CD4-positive, alpha-beta T cell (primary cell): ENCODE results near the gene TBC1D2B. TPM values are rescaled to one million over a fixed set of nuclear protein-coding genes. Genes with fewer than 3 reads are reported as not detected.

ENCODE experiments used
- ATAC-seq: fragments of 200-7000 bp; cut with Tn5 transposase; one replicate; pipeline ENCODE4 v1.10.0; 2022; ENCODE audit warnings: mild to moderate bottlenecking; ENCODE audit not compliant: poor library complexity
- CTCF ChIA-PET: fragments of 350-600 bp; sonication (Branson Sonifier 250); formaldehyde crosslinking; loops from one replicate; lab custom pipeline; 2021; ENCODE audit warnings: antibody characterized with exemption, inconsistent platforms; lab: Charles Lee
- POLR2A ChIA-PET: fragments of 350-600 bp; sonication (Branson Sonifier 250); formaldehyde crosslinking; loops from one replicate; lab custom pipeline; 2021; ENCODE audit warnings: antibody characterized with exemption, inconsistent platforms; lab: Charles Lee
- DNase-seq, 14 experiments: peaks; one replicate each; pipeline ENCODE4 v3.0.0-alpha.2; 2013 to 2020; ENCODE audit warnings: mixed read lengths in 2 of 14
- H3K27ac ChIP-seq, 2 donors: one replicate each; pipeline versions ENCODE4 v1.5.1 to v1.7.0; 2013; ENCODE audit warnings: low read length in 2 of 2, low read depth in 1 of 2, mild to moderate bottlenecking in 1 of 2
- H3K27me3 ChIP-seq, 2 experiments: 1 replicate in 1 of 2; 2 replicates in 1 of 2; pipeline versions ENCODE4 v1.6.1 to v1.7.0; 2013; ENCODE audit warnings: low read length in 2 of 2, control low read depth in 1 of 2, mild to moderate bottlenecking in 1 of 2, moderate library complexity in 1 of 2; ENCODE audit not compliant: insufficient read depth in 2 of 2, control insufficient read depth in 1 of 2
- H3K36me3 ChIP-seq: one replicate; pipeline ENCODE4 v1.6.1; 2013; ENCODE audit warnings: low read length, control low read depth; ENCODE audit not compliant: insufficient read depth
- H3K4me1 ChIP-seq: one replicate; pipeline ENCODE4 v1.6.1; 2013; ENCODE audit warnings: low read length, control low read depth; ENCODE audit not compliant: insufficient read depth
- H3K4me3 ChIP-seq: one replicate; pipeline ENCODE4 v1.5.1; 2013; ENCODE audit warnings: mild to moderate bottlenecking, low read length, moderate library complexity
- H3K9me3 ChIP-seq, 2 experiments: 1 replicate in 1 of 2; 2 replicates in 1 of 2; pipeline versions ENCODE4 v1.6.1 to v1.7.0; 2013; ENCODE audit warnings: low read length in 2 of 2, mild to moderate bottlenecking in 2 of 2, control low read depth in 1 of 2, moderate library complexity in 1 of 2; ENCODE audit not compliant: control insufficient read depth in 1 of 2, insufficient read depth in 1 of 2
- H3K27ac Mint-ChIP-seq: one replicate; pipeline ENCODE4 v1.8.0; 2020; ENCODE audit warnings: mixed read lengths
- H3K27me3 Mint-ChIP-seq: one replicate; pipeline ENCODE4 v1.8.0; 2021; ENCODE audit warnings: mixed read lengths
- H3K36me3 Mint-ChIP-seq: one replicate; pipeline ENCODE4 v1.8.0; 2021; ENCODE audit warnings: low read depth, mixed read lengths
- H3K4me1 Mint-ChIP-seq: one replicate; pipeline ENCODE4 v1.8.0; 2021; ENCODE audit warnings: low read depth, mixed read lengths
- H3K4me3 Mint-ChIP-seq: one replicate; pipeline ENCODE4 v1.8.0; 2020; ENCODE audit warnings: mild to moderate bottlenecking, mixed read lengths
- H3K9me3 Mint-ChIP-seq: one replicate; pipeline ENCODE4 v1.8.0; 2020; ENCODE audit warnings: mixed read lengths
- CTCF ChIP-seq: fragments of 200-600 bp; IDR thresholded peaks from one replicate; pipeline ENCODE4 v1.8.0; 2022; ENCODE audit warnings: antibody characterized with exemption, mild to moderate bottlenecking
- intact Hi-C, 2 experiments: fragments of 100-400 bp; cut with DNase I in 1 of 2; cut with micrococcal nuclease in 1 of 2; formaldehyde crosslinking; loops; one replicate each; pipeline versions ENCODE4 v1.15.1 to v1.9.0; 2023 to 2025; cut with DNase I, micrococcal nuclease
- total RNA-seq, 174 experiments: library from RNA in 2 of 174; stranded (reverse) in 2 of 174; gene quantifications; one replicate each; pipeline ENCODE4 v1.2.3 and lab custom pipeline; 2021 to 2026

TBC1D2B gene
- total RNA-seq, 2 experiments from 2014 or later, result 89.3 to 97.6 TPM

- ChIA-PET POLR2A (no interaction called here), CTCF (interaction anchor here (1.2 kb wide), 2 partner anchors 10 to 15 kb away, joined by 4 to 5 read pairs; no protein-coding TSS in a partner anchor)
- no peaks in the 10 kb centered on the region for H3K9me3 ChIP-seq
- no peak overlapping the region for H3K27ac Mint-ChIP-seq
- no peak overlapping the region for H3K27ac ChIP-seq
- H3K27me3 Mint-ChIP-seq, result no peaks in the 10 kb centered on the region
- H3K27me3 ChIP-seq, result no peaks in the 10 kb centered on the region
- peaks cover 9% of the 10 kb centered on the region for H3K4me1 Mint-ChIP-seq
- intact Hi-C loops, result no loop called here
- peaks cover 11% of the 10 kb centered on the region for H3K4me1 ChIP-seq
- H3K36me3 ChIP-seq, result no peaks in the 10 kb centered on the region
- no peaks in the 10 kb centered on the region for H3K36me3 Mint-ChIP-seq
- H3K4me3 Mint-ChIP-seq, result no peak overlapping the region
- H3K9me3 Mint-ChIP-seq, result no peaks in the 10 kb centered on the region
- no peak overlapping the region for H3K4me3 ChIP-seq
- no peak for DNase-seq
- no peak for ATAC-seq
- TF ChIP-seq CTCF, result no peak
These were observed 20.7 kb upstream of the TBC1D2B start for GRCh38 chr15:78098131-78098755.

DNA sequence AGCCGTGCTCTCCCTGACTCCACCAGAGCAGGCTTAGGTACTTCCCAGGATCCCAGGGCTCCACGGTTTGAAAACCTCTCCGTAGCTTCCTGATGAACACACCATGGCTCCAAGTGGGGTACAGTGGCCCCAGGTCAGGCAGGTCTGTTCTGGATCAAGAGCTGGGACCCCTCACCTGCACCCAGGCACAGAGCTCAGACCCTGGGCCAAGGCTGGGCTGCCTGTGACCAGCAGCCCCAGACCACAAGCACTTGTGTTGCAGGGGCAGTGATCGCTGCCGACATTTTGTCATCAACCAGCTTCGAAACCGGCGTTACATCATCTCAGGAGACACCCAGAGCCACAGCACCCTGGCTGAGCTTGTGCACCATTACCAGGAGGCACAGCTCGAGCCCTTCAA lies 20.2 kb upstream of the TBC1D2B start:
- Histone ChIP-seq H3K27ac (no peak overlapping the region), H3K36me3 (no peaks in the 10 kb centered on the region), H3K27me3 (no peaks in the 10 kb centered on the region), H3K4me3 (no peak overlapping the region), H3K9me3 (no peaks in the 10 kb centered on the region), H3K4me1 (peaks cover 5% of the 10 kb centered on the region)
- Mint-ChIP-seq H3K27ac (no peak overlapping the region), H3K4me3 (no peak overlapping the region), H3K27me3 (no peaks in the 10 kb centered on the region), H3K36me3 (no peaks in the 10 kb centered on the region), H3K9me3 (no peaks in the 10 kb centered on the region), H3K4me1 (peaks cover 3% of the 10 kb centered on the region)
- DNase-seq, result no peak
- intact Hi-C loops, result no loop called here
- no peak for ATAC-seq
- TF ChIP-seq CTCF, result no peak
- POLR2A ChIA-PET, result no interaction called here
- CTCF ChIA-PET, result interaction anchor here (1.2 kb wide), 1 partner anchor 15 kb away, joined by 4 read pairs; no protein-coding TSS in a partner anchor

DNA sequence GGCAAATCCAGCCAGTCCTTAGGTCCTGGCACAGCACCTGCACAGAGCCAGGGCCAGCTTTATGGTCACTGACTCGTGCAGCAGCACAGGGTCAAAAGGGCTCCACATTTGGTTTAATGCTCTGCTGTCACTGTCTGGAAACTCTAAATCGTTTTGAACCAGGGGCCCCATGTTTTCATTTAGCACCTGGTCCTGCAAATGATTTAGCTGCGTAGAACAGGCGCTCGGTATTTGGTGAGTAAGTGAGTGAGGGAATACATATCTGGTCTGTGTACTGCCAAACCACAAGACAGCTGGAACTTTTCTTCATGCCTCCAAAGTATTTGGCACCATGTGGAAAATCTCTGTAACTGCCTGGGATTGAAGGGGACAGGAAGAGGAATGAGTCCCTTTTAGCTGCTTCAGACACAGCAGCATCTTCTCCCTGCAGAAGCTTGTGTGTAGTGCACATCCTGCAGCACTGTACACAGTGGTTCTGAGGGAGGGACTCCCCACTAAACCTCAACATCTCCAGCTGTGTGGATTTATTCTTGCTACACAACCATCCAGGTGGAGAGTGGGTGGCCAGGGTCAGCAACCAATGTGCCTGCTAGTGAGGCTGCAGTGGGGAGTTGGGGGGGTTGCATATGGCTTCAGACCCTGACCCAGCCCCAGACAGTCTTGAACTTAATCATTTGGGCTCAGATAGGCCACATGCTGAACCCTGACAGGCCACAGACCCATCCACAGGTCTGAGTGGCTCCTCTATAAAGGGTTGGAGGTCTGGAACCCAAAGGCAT lies 15.9 kb upstream of the TBC1D2B start:
- CTCF ChIA-PET, result interaction anchor here (1.7 kb wide), 1 partner anchor 15 kb away, joined by 5 read pairs; no protein-coding TSS in a partner anchor
- Histone ChIP-seq H3K9me3 (no peaks in the 10 kb centered on the region), H3K4me1 (no peaks in the 10 kb centered on the region), H3K4me3 (no peak overlapping the region), H3K36me3 (no peaks in the 10 kb centered on the region), H3K27me3 (no peaks in the 10 kb centered on the region), H3K27ac (no peak overlapping the region)
- H3K27ac Mint-ChIP-seq, result no peak overlapping the region
- DNase-seq (no peak), ATAC-seq (no peak)
- intact Hi-C loops, result no loop called here
- TF ChIP-seq CTCF, result no peak
- H3K9me3 Mint-ChIP-seq, result no peaks in the 10 kb centered on the region
- H3K4me3 Mint-ChIP-seq, result no peak overlapping the region
- H3K4me1 Mint-ChIP-seq, result no peaks in the 10 kb centered on the region
- H3K36me3 Mint-ChIP-seq, result no peaks in the 10 kb centered on the region
- no peaks in the 10 kb centered on the region for H3K27me3 Mint-ChIP-seq
- POLR2A ChIA-PET, result no interaction called here
